8988T (cell line): ENCODE measurements around the gene SCYGR1.
A peak's percentile ranks its signal among the peaks of the same experiment; 100 is the strongest.
"Not testable (repeated sequence)": the region's sequence is repeated elsewhere in the genome, so short reads cannot be mapped to it uniquely, and the experiment has no call there.

Experiments used
- DNase-seq: peaks from one replicate; pipeline ENCODE4 v3.0.0; 2011

SCYGR1 gene, protein sequence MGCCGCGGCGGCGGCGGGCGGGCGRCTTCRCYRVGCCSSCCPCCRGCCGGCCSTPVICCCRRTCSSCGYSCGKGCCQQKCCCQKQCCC

DNA sequence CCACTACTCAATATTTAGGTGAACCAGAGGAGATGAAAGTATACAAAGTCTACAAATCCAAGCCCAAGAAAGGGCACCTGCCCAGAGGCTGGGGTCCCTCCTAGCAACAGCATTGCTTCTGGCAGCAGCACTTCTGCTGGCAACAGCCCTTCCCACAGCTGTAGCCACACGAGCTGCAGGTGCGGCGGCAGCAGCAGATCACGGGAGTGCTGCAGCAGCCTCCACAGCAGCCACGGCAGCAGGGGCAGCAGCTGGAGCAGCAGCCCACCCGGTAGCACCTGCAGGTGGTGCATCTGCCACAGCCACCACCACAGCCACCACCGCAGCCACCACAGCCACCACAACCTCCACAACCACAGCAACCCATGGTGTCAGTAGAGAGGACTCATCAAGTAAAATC is at the start of gene SCYGR1:
Gene SCYGR1, minus strand, starts transcription at position 367 of the 400 bp plus-strand sequence. Its CDS starts 0 bp downstream, at position 367.
- DNase-seq: not testable (repeated sequence)

DNA sequence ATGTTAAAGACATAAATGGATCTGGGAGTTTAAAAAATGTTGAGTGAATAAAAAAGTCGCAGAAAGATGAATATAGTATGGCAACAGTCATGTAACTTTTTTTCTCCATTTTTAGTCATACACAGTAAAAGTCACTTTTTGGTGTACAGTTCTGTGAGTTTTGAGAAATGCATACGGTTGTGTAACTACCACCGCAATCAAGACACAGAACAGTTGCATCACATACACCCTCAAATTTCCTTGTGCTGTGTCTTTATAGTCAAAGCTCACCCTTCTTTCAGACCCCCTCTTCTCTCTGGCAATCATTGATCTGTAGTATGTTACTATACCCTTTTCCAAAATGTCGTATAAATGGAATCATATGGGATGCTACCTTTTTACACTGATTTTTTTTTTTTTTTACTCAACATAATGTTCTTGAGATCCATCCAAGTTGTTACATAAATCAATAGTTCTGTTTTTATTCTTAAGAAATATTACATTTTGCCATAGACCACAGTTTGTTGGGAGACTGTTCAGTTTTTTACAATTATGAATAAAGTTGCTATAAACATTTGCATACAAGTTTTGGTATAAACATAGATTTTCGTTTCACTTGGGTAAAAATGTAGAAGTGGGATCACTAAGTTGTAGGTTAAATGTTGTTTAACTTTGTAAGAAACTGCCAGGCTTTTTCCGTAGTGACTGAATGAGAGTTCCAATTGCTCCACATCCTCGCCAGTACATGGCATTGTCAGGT is 48.9 kb upstream of the SCYGR1 start:
- no peak for DNase-seq

DNA sequence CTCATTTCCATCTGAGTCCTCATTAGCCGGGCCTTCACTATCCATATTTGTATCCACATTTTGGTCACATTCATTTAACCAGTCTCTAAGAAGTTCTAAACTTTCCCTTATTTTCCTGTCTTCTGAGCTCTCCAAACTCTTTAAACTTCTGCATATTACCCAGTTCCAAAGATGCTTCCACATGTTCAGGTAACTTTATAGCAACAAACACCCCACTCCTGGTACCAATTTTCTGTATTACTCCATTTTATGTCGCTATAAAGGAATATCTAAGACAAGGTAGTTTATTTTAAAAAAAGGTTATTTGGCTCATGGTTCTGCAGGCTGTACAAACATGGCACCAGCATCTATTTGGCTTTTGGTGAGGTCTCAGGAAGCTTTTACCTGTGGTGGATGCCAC is 45.4 kb upstream of the SCYGR1 start:
- DNase-seq: no peak

DNA sequence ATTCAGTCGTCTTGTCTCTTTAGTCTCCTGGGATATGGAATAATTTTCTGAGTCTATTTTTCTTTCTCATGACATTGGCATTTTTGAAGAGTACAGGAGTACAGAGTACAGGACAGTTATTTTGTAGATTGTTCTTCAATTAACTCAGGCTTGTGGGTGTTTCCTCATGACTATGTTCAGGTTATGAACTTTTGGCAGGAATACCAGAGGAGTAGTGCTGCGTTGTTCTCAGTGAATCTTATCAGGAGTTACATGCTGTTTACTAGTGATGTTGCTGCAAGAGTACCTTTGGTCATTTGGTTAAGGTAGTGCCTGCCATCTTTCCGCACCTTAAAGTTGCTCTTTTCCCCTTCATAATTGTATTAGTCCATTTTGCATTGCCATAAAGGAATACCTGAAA is 42.9 kb upstream of the SCYGR1 start:
- DNase-seq: no peak

DNA sequence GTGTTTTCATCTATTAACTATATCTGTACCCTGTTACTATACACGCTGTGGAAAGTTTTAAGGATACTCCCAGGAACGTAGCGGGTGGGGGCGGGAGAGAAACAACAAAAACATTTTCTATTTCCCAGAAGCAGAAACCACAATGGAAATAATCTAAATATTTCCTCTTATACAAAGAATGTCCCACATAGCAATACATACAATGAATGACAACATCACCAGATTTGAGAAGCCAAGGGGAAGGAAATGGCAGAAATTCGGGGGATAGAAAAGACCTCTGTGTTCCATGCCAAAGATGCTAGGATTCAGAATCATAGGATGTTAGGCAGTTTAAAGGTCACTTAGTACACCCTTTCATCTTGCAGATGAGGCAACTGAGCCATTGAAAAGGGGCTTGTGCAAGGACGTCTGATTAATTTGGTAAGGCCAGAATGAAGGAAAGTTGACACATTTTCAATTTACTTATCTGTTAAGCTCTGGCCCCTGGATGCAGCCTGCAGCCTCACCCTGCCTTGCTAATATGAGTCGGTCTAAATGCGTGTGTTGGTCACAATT is 41.1 kb upstream of the SCYGR1 start:
- DNase-seq: no peak

DNA sequence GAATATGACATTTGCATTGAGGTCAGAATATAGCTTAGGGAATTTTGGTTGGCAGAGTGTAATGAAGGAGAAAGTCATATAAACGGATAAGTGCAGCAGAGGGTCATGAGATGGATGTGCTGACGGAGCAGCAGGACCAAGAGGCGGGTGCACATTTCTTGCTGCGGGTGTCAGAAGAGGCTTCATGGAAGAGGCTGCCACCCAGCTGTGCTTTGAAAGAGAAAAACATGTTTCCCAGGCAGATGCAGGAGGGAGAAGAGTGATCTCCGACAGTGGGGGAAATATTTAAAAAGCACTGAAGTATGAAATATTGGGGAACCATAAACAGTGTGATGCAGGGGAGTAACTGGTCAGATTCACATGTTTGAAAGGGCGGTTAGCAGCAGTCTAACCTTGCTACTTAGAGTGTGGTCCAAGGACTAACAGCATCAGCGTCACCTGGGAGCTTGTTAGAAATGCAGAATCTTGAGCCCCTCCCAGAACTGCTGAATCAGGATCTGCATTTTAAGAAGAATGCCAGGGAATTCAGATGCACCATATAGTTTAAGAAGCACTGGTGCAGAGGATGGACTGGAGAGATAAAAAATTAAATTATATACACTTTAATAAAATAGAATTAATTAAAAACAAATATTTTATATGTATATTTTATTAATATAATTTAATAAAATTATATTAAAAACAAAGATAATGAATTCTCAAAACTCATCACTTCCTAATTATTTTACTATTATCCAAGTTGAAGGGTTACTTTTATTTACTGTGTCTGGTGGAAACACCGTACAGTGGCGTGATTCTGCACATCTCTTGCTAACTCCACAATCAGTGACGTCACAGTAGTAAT is 36.1 kb upstream of the SCYGR1 start:
- DNase-seq: no peak

DNA sequence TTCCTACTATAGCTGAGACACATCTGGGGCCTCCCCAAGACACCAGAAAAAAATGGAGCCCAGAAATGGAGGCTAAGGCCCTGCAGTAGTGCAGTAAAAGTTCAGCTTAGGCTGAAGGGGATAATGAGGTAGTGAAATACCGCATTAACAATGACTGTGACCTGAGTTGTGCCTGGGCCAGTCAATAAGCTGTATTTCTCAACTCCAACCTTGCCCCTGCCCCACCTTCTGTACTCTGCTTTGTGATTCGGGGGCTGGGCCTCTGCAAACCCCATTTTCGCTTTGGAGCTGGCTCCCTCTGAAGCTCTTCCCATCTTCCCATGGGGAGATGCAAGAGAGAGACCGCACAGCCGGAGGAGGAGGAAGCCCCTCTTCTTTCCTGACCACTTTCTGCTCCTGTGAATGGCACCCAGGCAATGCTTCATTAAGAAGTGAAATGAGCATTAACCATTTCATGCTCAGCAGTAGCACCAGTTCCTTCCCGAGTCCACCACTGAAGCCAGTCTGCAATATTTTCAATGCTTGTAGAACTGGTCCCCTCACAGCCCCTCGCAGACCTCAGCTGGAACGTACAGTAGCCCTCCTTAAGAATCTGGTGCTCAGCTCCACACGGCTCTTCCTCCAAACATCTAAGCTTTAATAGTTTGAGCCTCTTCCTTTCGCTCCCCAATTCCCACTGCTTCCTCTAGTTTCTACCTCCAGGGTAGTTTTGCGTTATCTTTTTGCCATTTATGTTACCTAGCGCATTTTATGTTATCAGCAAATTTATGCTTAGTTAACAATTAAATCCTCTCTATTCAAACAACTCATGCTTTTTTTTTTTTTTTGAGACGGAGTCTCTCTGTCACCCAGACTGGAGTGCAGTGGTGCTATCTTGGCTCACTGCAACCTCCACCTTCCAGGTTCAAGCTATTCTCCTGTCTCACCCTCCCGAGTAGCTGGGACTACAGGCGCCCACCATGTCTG is 32.6 kb upstream of the SCYGR1 start:
- DNase-seq: no peak

DNA sequence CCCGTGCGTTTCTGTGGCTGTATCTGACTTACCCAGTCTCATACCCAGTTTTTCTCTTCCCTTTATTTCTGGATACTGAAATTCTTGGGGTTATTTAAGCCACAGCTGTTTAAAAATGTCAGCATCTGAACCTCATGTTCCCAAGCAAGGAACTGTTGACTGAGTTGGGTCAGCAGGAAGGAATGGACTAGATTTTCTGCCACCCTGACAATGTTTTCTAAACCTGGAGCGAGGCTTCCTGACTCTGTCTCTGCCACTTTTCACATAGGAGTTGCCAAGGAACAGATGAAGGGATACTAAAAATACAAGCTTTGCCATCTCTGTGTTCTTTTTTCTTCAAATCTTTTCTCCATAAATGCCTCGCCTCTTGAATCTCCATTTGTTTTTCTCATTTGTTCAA is 29.0 kb upstream of the SCYGR1 start:
- DNase-seq: no peak

DNA sequence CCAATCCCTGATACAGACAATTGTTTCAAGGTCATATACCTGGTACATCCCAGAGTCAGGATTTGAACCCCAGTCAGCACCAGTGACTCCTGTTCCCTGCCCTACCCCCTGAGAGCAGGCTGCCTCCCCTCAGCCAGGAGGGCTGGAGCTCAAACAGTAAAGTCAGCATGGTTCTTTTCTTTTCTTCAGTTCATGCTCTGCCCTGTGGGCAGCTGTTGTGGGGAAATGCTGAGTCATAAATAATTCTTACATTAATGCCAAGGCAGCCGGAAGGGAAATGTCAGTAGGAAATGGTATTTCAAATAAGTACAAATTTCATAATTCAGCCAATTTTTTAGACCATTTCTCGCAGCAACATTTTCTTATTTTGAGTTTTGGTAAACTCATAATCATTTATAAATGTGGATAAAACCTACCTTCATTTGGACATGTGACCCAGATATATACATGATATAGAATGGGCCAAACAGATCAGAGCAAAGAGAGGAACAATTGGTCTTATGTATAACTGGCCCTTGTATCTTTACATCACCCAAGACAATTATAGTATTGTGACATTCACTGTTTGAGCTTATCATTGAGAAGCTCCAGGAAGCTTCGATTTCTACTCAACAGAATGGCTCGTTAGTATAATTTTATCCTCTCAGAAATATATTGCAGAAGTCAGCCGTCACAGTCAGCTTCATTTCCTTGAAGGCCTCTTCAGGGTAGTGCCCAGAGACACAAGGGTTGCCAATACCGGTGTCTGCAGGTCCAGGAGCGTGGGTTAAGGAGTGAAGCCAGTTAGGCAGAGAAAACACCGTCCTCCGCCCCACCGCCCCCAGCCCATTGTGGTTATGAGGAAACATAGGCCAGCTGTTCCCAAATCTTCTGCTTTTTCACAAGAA is 28.0 kb upstream of the SCYGR1 start:
- DNase-seq: no peak

DNA sequence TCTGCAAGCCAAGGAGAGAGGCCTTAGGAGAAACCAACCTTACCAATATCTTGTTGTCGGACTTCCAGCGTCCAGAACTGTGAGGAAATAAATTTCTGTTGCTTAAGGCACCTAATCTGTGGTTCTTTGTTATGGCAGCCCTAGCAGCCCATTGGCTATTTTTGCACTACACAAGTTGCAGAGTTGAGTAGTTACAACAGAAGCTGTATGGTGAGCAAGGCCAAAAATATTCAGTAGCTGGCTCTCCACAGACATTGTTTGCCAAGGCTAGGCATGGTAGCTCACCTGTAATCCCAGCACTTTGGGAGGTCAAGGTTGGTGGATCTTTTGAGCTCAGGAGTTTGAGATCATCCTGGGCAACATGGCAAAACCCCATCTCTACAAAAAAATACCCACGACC is 27.1 kb upstream of the SCYGR1 start:
- no peak for DNase-seq

DNA sequence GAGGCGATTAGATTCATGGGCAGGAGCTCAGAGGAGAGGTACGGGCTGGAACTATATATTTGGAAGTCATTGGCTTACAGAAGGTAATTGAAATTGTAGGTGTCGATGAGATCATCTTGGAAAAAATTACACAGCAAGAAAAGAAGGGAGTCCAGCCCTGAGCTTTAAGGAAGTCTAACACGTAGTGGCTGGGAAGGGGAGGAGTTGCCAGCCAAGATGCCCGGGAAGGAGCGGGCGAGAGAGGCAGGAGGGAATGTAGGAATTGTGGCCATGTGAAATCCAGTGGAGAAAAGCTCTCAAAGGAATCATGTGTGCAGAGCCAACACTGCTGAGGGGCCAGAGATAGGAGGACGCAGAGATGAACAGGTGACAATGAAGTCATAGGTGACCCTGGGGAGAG is 25.6 kb upstream of the SCYGR1 start:
- DNase-seq: no peak

DNA sequence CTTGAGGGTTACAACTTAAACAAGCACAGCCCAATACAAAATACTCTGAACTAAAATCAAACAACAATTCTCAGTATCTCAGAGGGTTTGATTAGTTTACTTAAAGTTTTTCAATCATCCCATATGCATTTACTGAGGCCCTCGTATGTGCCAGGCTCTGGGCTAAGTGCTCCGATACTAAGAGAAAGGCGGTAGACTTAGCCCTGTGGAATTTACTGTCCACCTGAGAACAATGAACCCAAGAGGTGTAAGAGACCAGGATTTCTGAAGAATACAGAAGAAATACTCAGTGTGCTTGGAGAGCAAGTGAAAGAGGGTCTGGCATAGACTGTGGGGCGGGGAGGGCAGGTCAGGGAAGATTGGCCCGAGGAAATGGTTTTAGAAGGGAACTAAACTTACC is 25.1 kb upstream of the SCYGR1 start:
- no peak for DNase-seq

DNA sequence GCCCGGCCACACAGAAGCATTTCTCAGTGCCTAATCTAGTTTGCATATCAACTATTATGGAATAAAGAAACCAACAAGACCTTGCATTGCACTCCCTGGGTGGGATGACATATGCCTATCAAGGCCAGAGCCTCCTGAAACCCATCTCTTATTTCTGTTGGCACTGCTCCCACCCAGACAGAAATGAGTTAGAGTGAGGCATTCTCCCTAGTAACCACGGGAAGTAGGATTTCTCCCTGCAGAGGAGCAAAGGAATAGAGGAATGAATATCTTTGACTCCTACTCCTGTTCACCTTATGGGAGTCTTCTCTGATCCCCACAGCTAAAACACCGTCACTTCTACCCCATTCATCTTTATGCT is 24.2 kb upstream of the SCYGR1 start:
- DNase-seq: no peak

DNA sequence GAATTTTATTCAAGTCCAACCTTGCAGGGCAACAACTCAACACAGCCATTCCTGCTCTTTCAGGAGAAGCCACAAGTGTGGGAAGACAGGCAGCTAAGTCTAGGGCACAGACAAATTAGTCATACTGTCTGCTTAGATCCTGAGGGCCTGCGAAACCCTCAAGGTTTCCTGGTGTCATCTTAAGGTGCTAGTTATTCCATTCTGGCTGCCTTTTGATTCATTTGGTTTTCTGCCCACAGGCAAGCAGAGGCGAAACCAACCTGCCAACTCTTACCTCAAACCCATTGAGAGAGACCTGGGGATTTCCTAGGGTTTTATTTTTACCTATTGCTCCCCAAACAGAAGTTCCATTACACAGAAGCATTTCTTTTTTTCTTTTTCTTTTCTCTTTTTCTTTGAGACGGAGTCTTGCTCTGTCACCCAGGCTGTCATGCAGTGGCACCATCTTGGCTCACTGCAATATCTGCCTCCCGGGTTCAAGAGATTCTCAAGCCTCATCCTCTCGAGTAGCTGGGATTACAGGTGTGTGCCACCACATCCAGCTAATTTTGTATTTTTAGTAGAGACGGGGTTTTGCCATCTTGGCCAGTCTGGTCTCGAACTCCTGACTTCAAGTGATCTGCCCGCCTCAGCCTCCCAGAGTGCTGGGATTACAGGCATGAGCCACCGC is 23.7 kb upstream of the SCYGR1 start:
- no peak for DNase-seq

DNA sequence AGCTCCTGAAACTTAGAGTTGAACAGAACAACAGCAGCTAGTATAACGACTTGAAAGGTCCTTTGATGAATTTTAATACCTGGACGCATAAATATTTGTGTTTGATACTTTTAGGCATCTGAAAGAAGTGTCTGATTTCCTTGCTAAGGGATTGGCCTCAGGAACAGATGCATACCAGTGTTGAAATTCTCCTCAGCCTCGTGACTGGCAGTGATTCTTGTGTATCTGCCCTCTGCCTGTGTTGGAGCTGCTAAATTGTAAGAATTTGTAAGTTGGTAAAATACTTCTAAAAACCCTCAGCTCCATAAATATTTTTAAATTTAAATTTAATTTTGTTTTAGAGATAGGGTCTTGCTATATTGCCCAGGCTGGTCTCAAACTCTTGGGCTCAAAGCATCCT is 22.4 kb upstream of the SCYGR1 start:
- DNase-seq: no peak

DNA sequence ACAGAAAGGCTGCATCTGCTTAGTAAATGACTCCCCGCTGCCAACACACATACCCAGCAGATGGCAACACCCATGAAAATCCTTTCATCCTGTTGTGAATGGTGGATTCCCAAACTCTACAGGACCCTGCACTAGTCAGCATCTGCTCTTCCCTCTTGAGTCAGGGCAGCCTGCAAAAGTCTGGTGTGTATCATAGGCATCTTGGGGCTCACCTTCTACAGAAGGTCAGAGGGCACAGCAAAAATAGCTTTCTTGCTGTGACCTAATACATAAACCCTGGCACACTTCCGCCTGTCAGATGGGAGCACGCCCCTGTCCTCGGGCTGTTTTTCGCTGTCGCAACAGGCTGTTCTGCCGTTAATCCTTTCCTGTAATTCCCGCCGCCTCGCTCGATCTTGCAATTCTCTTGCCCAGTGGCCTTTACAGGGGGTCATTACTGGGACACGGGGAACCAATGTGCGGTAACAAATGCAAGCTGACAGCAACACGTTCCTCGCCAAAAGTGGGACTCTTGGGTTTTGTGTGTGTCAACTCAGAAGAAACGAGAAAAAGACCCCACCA is 19.9 kb upstream of the SCYGR1 start:
- no peak for DNase-seq

DNA sequence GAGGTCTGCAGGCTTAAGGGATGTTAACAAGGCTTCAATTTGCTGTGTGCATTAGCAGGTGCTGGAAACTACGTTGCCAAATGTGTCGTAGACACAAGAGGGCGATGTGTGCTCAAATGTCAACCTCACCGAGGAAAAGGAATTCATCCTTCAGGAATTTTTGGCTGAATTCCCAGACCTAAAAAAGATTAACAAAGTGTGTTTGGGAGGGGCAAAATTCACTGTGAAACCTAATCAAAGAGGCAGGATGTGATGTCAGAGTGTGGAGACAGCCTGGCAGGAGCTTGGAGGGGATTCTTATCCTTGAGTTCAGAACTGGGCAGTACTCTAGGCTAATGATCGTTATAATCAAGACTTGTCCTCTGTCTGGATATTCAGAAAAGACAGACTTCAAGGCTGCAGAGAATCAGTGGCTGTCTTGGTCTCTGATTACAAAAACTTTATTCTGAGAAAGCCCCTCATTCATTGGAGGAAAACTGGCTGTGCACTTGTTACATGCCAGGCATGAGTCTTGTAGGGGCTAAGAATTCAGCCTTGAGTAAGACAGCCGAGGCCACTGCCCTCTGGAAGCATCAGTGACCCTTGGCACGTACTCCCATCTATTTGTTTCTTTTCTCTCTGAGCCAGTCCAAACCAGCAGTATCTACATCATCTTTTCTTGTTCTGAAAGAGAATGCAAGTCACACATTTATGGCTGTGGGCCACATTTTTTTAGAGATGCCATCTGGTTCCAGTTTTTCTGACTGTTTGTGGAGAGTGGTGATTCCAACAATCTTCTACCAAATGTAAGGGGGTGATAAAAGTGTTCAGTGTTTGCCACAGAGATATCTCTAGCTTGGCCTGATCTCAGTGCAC is 18.7 kb upstream of the SCYGR1 start:
- peak; percentile 48 for DNase-seq

DNA sequence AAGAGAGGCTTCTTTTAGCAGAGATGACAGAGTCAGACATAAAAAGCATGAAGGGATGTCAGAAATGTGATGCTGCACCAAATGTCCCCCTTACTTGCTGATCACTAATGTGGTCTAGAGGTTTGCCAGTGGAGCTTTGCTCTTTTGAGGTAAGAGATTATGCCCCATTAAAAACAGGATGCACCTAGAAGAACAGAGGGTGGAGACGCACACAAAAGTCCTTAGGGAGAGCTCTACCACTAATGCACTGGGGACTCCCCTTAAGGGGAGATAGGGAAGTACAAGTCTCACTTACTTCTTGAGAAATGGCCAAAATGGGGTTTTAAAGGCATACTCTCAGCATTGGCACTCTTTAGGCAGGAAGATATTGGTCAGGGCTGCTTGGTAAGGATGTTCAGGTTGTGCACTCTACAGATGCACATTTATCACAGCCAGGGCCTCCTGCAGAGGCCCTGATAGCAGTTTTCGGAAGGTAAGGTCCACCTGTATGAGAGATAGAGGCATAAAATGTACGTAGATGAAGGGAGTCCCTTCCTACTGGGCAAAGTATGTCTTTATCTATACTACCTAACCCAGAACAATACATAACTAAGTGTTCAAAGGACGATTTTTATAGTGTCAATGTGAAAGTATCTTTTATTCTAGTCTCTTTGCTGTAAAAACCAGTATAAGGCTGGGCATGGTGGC is 17.0 kb upstream of the SCYGR1 start:
- no peak for DNase-seq

DNA sequence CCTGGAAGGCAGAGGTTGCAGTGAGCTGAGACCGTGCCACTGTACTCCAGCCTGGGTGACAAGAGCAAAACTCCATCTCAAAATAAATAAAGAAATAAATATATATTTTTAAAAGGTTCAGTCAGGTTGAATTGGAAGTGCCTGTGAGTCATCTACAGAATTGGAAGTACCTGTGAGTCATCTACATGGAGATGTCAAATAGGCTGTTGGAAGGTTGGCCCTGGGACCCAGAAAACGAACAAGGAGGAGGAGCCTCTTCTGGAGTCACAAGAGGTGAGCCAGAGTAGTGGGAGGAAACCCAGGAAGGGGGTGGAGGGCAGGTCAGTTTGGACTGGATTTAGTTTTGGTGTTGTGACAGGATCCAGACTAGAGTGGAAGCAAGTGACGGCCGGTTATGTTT is 15.2 kb upstream of the SCYGR1 start:
- DNase-seq: no peak
